HUES64 (cell line): Measurements from ENCODE around the gene SMYD4.
"Not testable (repeated sequence)": the region's sequence is repeated elsewhere in the genome, so short reads cannot be mapped to it uniquely, and the experiment has no call there.

Experiments
- H3K27ac ChIP-seq: 2 replicates; pipeline ENCODE4 v1.7.0; 2013; ENCODE audit warnings: low read depth, low read length, inconsistent platforms
- H3K27me3 ChIP-seq: 2 replicates; pipeline ENCODE4 v1.6.1; 2013; ENCODE audit warnings: mild to moderate bottlenecking, low read length; ENCODE audit not compliant: insufficient read depth
- H3K36me3 ChIP-seq: 2 replicates; pipeline ENCODE4 v1.6.1; 2013; ENCODE audit warnings: mild to moderate bottlenecking, low read length; ENCODE audit not compliant: insufficient read depth
- H3K4me1 ChIP-seq: 2 replicates; pipeline ENCODE4 v1.6.1; 2013; ENCODE audit warnings: mild to moderate bottlenecking, low read length, moderate library complexity; ENCODE audit not compliant: insufficient read depth
- H3K4me3 ChIP-seq: 2 replicates; pipeline ENCODE4 v1.5.1; 2013; ENCODE audit warnings: mild to moderate bottlenecking, low read length, moderate library complexity
- H3K9ac ChIP-seq: 2 replicates; pipeline ENCODE4 v1.6.1; 2013; ENCODE audit warnings: mild to moderate bottlenecking, low read depth, low read length
- H3K9me3 ChIP-seq: 2 replicates; pipeline ENCODE4 v1.6.1; 2013; ENCODE audit warnings: low read depth, low read length; ENCODE audit not compliant: insufficient read depth
- WGBS: fragments of 150-250, 120-280 bp; methylation state at CpG from one replicate; pipeline ENCODE4 v1.1.7; 2013; ENCODE audit warnings: missing lambda C conversion rate; 5-methylcytosine and 5-hydroxymethylcytosine counted together

Gene SMYD4

DNA sequence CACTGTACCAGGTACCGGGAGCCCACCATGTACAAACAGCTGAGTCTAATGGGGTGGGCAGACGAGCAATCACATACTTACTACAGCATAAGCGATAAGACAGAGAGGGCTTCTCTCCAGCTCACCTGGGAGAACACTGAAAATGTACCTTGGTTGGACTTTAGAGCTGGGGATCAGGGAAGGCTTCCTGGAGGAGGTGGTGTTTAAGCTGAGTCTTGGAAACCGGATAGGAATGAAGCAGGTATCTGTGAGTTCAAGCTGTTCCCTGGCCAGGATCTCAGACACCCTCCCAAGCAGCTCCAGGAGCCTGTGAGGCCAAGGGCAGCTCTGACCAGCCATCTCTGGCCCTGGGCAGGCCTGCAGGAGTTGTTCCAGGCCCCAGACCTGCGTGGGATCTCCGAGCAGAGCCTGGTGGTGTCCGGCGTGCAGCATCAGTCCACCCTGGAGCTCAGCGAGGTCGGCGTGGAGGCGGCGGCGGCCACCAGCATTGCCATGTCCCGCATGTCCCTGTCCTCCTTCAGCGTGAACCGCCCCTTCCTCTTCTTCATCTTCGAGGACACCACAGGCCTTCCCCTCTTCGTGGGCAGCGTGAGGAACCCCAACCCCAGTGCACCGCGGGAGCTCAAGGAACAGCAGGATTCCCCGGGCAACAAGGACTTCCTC is 75.8 kb downstream of the SMYD4 start:
- Histone ChIP-seq H3K4me3 (no peak overlapping the region), H3K4me1 (peaks cover 6% of the 10 kb centered on the region; the same call in 1 of the 2 replicates), H3K27ac (no peak overlapping the region), H3K9ac (no peak overlapping the region), H3K36me3 (no peaks in the 10 kb centered on the region), H3K27me3 (no peaks in the 10 kb centered on the region), H3K9me3 (no peaks in the 10 kb centered on the region)
- WGBS = 79% methylated on average over 23 of the region's 23 CpGs

DNA sequence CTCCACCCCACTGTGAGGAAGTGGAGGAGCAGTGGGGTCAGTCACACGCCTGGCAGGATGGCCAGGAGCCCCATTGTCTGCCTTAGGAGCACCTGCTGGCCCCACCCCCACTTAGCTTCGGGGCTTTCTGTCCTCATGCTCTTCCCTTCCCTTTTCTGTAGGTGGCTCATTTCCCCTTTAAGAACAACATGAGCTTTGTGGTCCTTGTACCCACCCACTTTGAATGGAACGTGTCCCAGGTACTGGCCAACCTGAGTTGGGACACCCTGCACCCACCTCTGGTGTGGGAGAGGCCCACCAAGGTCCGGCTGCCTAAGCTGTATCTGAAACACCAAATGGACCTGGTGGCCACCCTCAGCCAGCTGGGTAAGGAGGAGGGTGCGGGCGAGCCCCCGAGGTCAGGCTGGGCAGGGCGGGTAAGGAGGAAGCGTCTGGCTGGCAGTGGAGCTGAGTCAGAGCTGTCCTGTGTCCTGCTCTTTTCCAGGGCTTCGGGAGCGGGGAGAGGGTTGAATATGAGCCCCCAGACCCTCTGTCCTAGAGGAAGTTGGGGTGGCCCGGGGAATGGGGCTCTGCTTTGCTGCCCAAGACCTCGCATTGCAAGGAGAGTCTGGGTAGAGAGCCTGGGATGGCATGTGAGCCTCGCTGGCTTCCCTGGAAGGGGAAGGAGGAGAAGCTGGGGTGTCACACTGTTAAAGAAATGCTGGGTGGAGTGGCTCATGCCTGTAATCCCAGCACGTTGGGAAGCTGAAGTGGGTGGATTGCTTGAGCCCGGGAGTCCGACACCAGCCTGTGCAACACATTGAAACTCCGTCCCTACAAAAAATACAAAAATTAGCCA is 77.1 kb downstream of the SMYD4 start:
- Histone ChIP-seq H3K36me3 (no peaks in the 10 kb centered on the region), H3K9ac (0 out of 2 replicates have a peak overlapping the region, but pooled peaks have one; percentile 12), H3K9me3 (no peaks in the 10 kb centered on the region), H3K27me3 (no peaks in the 10 kb centered on the region), H3K27ac (no peak overlapping the region), H3K4me1 (peaks cover 6% of the 10 kb centered on the region; the same call in 1 of the 2 replicates), H3K4me3 (no peak overlapping the region)
- 63% methylated on average over 15 of the region's 18 CpGs for WGBS

- 85% methylated on average over 9 of the region's 9 CpGs for WGBS
- Histone ChIP-seq H3K9me3 (no peaks in the 10 kb centered on the region), H3K4me3 (no peak overlapping the region), H3K36me3 (no peaks in the 10 kb centered on the region), H3K27ac (no peak overlapping the region), H3K4me1 (peaks cover 6% of the 10 kb centered on the region; the same call in 1 of the 2 replicates), H3K27me3 (no peaks in the 10 kb centered on the region), H3K9ac (no peak overlapping the region)
Observed at GRCh38 chr17:1750628-1751027, 79.1 kb downstream of the SMYD4 start.

DNA sequence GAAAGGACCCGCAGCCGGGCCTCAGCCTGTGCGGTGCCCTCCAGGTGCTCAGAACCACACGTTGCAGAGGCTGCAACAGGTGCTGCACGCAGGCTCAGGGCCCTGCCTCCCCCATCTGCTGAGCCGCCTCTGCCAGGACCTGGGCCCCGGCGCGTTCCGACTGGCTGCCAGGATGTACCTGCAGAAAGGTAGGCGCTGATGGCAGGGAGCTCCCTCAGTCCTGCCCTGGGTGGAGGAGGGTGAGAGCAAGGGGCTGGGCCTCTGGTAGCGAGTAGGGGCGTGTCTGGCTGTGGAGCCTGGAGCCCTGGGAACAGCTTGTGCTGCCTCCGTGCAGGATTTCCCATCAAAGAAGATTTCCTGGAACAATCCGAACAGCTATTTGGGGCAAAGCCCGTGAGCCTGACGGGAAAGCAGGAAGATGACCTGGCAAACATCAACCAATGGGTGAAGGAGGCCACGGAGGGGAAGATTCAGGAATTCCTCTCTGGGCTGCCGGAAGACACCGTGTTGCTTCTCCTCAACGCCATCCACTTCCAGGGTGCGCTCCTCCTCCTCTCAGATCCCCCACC is 82.6 kb downstream of the SMYD4 start:
- no peak overlapping the region for H3K27ac ChIP-seq
- no peaks in the 10 kb centered on the region for H3K4me1 ChIP-seq
- H3K9me3 ChIP-seq = no peaks in the 10 kb centered on the region
- H3K36me3 ChIP-seq = no peaks in the 10 kb centered on the region
- H3K4me3 ChIP-seq = no peak overlapping the region
- 85% methylated on average over 22 of the region's 22 CpGs for WGBS
- no peaks in the 10 kb centered on the region for H3K27me3 ChIP-seq
- H3K9ac ChIP-seq = no peak overlapping the region

DNA sequence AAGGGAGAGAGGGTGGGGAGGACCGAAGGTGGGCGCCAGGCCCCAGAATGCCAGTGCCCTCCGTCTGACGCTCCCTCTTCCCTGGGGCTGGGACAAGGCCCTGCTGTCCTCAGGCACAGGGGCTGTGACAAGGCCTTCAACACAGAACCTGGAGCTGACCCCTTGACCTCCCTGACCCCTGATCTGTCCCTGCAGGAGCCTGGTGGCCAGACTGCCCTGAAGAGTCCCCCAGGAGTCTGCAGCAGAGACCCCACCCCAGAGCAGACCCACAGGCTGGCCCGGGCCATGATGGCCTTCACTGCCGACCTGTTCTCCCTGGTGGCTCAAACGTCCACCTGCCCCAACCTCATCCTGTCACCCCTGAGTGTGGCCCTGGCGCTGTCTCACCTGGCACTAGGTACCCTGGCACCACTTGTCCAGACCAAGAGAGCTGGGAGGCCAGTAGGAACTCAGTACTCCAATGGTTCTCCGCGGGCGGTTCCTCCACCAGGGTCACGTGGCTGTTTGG is 84.1 kb downstream of the SMYD4 start:
- Histone ChIP-seq H3K9ac (no peak overlapping the region), H3K4me1 (no peaks in the 10 kb centered on the region), H3K4me3 (no peak overlapping the region), H3K27me3 (no peaks in the 10 kb centered on the region), H3K36me3 (no peaks in the 10 kb centered on the region), H3K27ac (no peak overlapping the region), H3K9me3 (no peaks in the 10 kb centered on the region)
- WGBS = 93% methylated on average over 12 of the region's 12 CpGs

DNA sequence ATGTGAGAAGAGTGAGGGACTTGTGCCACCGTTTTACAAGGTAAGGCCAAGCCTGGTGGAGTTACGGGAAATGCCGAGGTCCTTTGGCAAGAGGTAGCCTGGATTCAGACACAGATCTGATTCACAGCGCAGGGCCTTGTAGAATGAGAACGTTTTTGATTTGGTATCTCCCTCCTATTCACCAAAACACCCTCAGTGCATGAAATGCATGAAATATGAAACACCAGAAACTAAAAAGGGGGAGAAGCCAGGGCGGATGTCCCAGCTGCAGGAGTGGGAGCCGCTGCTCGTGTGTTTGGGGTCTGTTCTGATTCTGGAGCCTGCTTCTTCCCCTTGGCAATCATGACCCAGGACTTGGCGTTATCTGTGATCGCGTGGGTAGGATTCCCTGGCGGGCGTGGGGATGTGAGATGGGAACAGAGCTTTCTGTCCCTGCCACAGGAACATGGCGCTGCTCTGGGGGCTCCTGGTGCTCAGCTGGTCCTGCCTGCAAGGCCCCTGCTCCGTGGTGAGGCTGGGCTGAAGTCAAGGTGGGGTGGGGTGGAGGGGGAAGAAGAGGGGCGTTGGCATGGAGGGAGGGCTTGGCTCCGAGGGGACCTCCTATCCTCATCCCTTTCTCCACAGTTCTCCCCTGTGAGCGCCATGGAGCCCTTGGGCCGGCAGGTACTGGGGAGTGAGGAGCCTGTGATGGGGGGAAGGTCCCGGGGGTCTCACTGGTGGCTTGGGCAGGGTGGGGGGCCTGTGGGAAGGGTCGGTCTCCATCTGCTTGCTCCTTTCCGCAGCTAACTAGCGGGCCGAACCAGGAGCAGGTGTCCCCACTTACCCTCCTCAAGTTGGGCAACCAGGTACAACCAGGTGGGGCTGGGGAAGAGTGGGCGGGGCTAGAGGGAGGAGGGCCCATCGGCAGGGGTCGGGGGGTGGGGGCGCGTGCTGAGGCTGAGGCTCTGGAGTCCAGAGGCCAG is 84.9 kb downstream of the SMYD4 start:
- Histone ChIP-seq H3K9ac (no peak overlapping the region), H3K36me3 (no peaks in the 10 kb centered on the region), H3K27ac (no peak overlapping the region), H3K4me3 (no peak overlapping the region), H3K9me3 (no peaks in the 10 kb centered on the region), H3K4me1 (no peaks in the 10 kb centered on the region), H3K27me3 (no peaks in the 10 kb centered on the region)
- WGBS = 81% methylated on average over 26 of the region's 29 CpGs

GRCh38 chr17:1743088-1743439 is 86.6 kb downstream of the SMYD4 start:
- no peaks in the 10 kb centered on the region for H3K36me3 ChIP-seq
- H3K27ac ChIP-seq = no peak overlapping the region
- H3K27me3 ChIP-seq = no peaks in the 10 kb centered on the region
- H3K4me1 ChIP-seq = no peaks in the 10 kb centered on the region
- WGBS = 80% methylated on average over 2 of the region's 2 CpGs
- H3K4me3 ChIP-seq = no peak overlapping the region
- H3K9ac ChIP-seq = no peak overlapping the region
- H3K9me3 ChIP-seq = no peaks in the 10 kb centered on the region

- H3K9ac ChIP-seq = no peak within 1 kb of the TSS
- H3K27ac ChIP-seq = no peak within 1 kb of the TSS
- H3K36me3 ChIP-seq = no peaks in the 10 kb centered on the region
- no peak within 1 kb of the TSS for H3K4me3 ChIP-seq
- 63% methylated on average over 10 of the region's 10 CpGs for WGBS
- no peaks in the 10 kb centered on the region for H3K4me1 ChIP-seq
- no peaks in the 10 kb centered on the region for H3K27me3 ChIP-seq
- H3K9me3 ChIP-seq = no peaks in the 10 kb centered on the region
Observed at GRCh38 chr17:1742371-1743087, 87.2 kb downstream of the SMYD4 start, which contains the start of gene SERPINF2. SERPINF2 (plus strand) TSS chr17:1742871; CDS start chr17:1744996, 2,125 bp downstream.

DNA sequence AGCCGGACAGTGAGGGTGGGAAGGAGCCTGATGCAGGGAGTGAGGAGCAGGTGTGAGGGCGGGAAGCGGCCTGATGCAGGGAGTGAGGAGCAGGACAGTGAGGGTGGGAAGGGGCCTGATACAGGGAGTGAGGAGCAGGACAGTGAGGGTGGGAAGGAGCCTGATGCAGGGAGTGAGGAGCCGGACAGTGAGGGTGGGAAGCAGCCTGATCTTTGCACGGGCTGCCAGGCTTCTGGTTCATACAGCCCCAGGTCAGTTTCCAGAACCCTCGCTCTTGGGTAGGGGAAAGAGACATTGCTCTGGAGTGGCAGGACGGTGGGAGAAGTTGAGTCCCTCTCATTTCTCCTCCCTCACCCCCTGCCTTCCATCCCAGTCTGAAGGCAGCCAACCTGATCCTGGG is 87.8 kb downstream of the SMYD4 start:
- H3K36me3 ChIP-seq, H3K9ac ChIP-seq, H3K27ac ChIP-seq, H3K9me3 ChIP-seq, H3K27me3 ChIP-seq, H3K4me3 ChIP-seq, H3K4me1 ChIP-seq: not testable (repeated sequence)
- 79% methylated on average over 5 of the region's 7 CpGs for WGBS
